GM21786 (cell line): Measurements from ENCODE around the gene TTC21B.
A peak's percentile ranks its signal among the peaks of the same experiment; 100 is the strongest.

ENCODE experiments used
- ATAC-seq: cut with Tn5 transposase; IDR thresholded peaks from one replicate; pipeline ENCODE4 v1.9.1; 2021; ENCODE audit not compliant: unreplicated experiment

The TTC21B gene

GRCh38 chr2:165927353-165927752, 26.2 kb downstream of the TTC21B start:
- no peak for ATAC-seq

DNA sequence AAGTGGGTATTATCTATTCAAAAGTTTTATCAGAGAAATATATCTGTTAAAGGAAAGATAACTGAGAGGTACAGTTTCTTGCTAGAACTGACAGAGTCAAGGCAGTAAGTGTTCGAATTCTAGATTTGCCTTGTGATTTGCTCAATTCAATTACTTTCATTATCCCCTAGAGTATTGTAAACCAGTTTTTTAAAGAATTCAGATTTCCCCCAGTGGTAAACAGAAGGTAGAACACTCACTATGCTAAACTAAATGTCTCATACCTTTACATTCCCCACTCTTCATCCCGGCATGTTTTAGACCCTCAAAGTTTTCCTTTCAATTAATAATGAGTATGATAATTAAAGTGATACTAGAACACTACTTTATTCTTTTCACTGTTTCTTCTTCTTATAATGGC, 28.6 kb downstream of the TTC21B start:
- ATAC-seq: no peak

DNA sequence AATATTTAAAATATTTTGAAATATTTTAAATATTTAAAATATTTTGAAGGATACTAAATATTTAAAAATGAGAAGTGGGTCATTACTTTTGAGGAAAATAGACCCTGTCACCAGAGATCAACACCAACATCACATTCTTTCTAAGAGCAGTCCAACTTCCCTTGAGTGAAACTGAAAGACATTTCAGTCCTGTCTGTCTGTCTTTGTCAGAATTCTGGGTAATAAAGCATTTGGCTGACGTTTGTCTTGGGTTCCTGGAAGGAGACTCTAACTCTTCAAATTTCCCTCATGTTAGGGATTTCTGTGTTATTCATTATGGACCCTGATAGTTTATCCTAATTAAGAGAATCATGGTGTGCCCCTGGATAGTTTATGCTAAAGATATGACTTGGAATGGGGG, 32.8 kb downstream of the TTC21B start:
- ATAC-seq: no peak

DNA sequence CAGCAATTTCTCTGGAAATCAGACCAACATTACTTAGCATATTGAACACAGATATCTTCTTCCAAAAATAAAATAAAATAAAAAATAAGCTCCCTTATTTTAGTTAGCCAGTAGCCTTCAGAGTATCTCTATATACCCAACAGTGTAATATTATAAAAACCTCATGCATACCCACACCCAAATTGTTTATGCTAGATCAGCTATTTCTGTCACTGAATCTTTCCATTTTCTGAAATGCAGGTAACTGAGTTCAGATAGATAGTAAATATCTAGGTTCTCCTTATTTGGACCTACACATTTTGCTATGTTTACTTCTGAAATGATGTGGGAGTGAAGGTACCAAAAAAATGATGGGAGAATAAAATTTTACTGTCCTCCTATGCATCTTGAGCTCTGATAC, 39.9 kb downstream of the TTC21B start:
- ATAC-seq: no peak

- no peak for ATAC-seq
Observed at GRCh38 chr2:165911981-165912380, 41.6 kb downstream of the TTC21B start.

DNA sequence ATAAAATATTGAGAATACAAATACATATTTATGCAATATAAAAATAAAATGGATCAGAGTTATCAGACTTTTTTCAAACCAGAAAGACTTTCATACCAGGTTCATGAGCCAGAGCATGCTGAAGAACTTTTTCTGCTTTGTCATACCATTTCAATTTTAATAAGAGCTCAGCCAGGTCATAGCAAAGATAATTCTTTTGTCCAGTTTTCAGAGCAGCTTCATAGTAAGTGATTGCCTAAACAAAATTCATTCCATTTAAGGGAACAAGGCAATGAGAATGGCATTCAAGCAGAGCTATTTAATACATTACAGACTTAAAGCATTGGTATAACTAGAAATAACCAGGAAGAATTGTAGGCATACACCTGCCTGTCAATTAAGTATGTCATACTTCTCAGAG, 42.3 kb downstream of the TTC21B start:
- ATAC-seq: no peak

DNA sequence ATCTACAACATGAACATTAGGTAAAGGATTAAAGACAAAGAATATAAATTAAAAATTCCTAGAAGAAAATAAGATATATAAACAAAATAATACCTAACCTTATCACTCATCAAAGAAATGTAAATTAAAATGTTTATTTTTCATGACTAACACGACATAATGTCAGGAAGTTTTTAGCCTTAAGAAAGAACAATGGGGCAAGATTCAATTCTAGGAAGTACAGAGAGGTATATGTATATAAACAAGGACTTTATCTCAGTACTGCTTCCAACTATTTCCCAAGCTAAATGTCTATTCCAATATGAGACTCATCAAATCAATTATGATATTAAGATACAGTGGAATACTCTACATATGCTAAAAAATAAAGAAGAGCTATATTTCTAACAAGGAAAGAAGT, 44.1 kb downstream of the TTC21B start:
- no peak for ATAC-seq

DNA sequence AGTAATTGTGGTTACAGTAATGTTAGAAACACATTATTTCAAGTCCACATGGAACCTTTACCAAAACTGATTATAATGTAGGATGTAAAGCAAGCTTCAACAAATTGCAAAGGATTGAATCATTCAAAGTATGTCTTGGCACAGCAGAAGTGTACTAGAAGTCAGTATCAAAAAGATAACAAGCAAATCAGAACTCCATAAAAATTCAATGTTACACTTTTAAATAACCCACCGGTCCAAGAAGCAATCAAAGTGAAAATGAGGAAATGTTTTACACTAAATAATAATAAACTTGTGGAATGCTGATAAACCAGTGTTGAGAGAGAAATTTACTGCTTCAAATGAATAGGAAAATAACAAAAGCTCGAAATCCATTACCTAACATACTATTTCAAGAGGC, 47.7 kb downstream of the TTC21B start:
- ATAC-seq: no peak

DNA sequence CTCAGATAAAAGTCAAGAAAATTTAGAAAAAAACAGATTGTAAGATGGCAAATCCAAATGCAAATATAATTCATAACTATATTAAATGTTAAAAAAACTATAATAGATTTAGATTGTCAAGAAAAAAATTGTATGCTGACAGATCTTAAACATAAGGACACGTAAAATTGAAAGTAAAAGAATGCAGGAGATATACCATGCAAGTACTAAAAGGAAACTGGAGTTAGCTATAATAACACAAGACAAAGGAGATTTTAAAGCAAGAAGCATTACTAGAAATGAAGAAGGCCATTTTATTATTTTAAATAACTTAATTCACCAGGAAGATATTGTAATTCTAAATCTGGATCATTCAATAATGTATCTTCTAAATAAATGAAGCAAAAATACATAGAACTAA, 48.3 kb downstream of the TTC21B start:
- ATAC-seq: peak; percentile 52

DNA sequence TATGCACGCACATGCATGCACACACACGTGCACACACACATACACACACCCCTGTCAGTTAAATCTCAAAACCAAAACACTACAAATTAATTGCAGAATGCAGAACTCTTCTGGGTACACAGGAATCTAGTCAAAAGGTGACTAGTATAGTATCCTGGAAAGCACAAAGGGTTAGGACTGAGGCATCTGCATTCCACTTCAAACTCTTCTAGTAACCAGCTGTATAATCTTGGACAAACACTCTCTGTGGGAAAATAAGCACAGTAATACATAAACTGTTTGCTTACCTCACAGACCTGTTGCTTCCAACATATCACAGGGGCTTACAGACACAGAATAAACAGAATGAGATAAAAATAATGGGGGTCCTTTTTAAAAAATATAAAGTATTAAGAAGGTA, 49.1 kb downstream of the TTC21B start:
- ATAC-seq: no peak

DNA sequence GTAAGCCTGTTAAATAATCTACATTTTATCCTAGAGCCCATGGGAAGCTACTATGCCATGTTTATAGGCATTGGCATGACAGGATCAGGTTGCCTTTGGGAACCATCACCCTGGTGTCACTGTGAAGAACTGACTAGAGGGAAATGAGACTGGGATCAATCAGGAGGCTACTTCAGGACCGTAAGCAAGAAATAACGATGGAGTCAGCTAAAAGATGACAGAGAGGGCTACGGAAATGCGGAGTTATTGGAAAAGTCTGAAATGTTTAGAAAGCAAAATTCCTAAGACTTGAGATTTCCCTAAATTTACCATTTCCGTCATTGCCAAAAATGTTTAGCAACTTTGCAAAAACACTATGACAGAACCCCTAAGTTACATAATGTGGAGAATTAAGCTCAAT, 50.2 kb downstream of the TTC21B start:
- no peak for ATAC-seq

DNA sequence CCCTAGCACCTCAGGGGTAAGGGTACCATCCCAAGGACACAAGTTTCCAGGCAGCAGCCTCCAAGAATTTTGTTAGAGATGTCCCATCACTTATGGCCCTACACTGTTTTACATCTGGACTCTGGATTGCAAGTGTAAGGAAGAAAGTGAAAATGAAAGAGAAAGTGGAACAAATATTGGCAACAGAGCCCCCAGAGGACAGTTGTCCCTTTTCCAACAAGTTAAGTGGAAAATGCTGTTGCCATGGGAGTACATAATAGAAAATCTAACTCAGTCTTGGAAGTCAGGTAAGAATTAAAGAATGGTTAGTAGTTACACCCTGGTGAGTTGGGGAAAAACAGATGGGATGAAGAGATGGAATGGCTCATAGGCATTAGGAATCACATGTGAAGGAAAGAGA, 50.6 kb downstream of the TTC21B start:
- ATAC-seq: no peak

- no peak for ATAC-seq
Observed at GRCh38 chr2:165901620-165902298, 51.8 kb downstream of the TTC21B start.

DNA sequence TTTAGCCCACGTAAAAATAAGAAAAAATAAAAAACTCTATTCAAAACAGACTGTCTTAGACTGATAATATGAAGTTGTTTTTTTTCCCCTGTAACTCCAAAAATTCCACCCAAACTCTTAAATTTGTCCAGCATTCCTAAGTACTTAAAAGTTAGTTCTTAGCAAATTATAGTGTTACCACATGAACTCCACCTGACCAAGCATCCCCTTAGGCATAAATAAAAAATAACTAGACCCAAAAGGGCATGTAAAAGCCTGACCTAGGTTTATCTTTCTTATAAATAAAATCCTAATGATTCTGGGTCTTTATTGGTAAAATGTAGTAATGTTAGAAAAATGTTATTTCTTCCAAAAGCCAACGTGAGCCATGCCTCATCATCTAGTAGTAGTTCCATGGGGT, 54.3 kb downstream of the TTC21B start:
- no peak for ATAC-seq

GRCh38 chr2:165898381-165898780, 55.2 kb downstream of the TTC21B start:
- no peak for ATAC-seq

DNA sequence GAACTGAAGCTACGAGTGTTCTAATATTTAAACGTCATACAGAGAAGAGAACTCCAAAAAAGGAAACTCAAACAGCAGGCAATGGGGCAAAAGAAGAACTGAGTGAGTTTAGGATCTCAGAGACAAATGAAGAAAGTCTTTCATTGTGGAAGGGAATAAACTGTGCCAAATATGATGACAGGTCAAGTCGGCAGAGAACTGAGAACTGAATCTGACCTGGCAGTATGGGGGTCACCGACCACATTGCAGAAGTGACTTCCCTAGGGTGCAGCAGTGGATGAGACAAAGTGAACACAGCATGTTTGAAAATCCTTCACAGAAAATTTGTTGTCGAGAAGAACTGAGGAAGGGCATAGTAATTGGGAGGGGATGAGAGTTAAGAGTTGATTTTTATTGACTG, 55.9 kb downstream of the TTC21B start:
- ATAC-seq: peak; percentile 74

- no peak for ATAC-seq
Observed at GRCh38 chr2:165897074-165897473, 56.5 kb downstream of the TTC21B start.

GRCh38 chr2:165895974-165896373, 57.6 kb downstream of the TTC21B start:
- peak; percentile 84 for ATAC-seq

DNA sequence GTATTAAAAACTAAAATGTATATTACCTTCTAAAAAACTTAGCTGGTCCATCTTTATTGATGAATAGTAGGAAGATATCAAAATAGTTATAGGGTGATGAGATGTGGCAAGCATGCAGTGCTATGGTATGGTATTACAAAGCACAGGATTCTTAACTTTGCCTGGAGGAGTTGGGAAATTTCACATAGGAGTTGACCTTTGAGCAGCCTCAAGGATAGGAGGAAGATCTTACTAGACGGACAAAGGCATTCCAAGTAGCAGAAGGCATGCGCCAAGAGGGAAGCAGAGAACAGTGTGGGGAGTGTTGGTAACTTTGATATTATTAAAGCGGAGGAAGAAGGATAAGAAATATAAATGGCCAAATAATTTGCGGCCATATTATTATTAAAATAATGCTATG, 60.0 kb downstream of the TTC21B start:
- no peak for ATAC-seq

- ATAC-seq: no peak
Observed at GRCh38 chr2:165892526-165892925, 61.0 kb downstream of the TTC21B start.

GRCh38 chr2:165891943-165892342, 61.6 kb downstream of the TTC21B start:
- no peak for ATAC-seq

GRCh38 chr2:165891345-165891744, 62.2 kb downstream of the TTC21B start:
- no peak for ATAC-seq

DNA sequence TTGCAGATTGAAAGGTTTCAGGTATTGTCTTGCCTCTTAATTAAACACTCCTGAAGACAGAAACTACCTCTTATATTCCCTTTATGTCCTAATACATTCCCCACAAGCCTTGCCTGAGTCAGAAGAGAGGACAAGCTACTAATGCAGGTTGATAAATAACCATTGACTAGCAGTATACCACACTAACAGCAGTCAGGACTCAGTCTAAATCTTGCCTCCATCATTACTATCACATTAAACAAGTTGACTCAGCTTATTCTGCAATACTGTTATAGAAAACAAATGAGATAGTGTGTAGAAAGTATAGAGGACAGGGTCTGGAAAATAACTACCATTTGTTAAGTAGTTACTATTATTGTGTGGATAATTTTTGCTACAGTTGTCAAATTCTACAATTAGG, 63.8 kb downstream of the TTC21B start:
- ATAC-seq: no peak

DNA sequence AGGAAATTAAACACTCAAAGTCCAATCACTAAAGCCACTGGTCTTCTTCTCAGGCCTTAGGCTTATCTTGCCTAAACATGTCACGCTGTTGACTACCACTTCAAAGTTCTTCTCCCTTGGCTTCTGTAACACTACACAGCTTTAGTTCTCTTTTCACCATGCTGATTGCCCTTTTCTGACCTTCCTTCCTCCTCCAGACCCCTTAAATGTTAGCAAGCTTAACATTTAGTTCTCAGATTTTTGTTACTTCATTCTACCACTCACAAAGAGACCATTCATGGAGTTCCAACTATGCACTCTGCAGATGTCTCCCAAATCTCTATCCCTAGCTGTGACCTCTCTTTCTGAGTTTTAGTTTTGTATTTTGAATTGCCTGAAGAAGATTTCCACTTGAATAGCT, 64.4 kb downstream of the TTC21B start:
- no peak for ATAC-seq
